Endodermal cell (in vitro differentiated cells): Measurements from ENCODE around the gene INPP4B. TPM values are rescaled to one million over a fixed set of nuclear protein-coding genes. Genes with fewer than 3 reads are reported as not detected.

ENCODE experiments used
- DNase-seq: peaks from one replicate; pipeline ENCODE4 v3.0.0-alpha.2; 2017
- H3K27ac ChIP-seq: 2 replicates; pipeline ENCODE4 v1.5.1; 2013; ENCODE audit warnings: mild to moderate bottlenecking, low read depth, low read length, moderate library complexity
- H3K27me3 ChIP-seq: 2 replicates; pipeline ENCODE4 v1.6.1; 2013; ENCODE audit warnings: mild to moderate bottlenecking, low read length, moderate library complexity; ENCODE audit not compliant: insufficient read depth, control insufficient read depth, poor library complexity, severe bottlenecking
- H3K36me3 ChIP-seq: 2 replicates; pipeline ENCODE4 v1.7.0; 2013; ENCODE audit warnings: mild to moderate bottlenecking, low read length, moderate library complexity; ENCODE audit not compliant: control insufficient read depth, insufficient read depth
- H3K4me1 ChIP-seq: one replicate; pipeline ENCODE4 v1.7.0; 2013; ENCODE audit warnings: low read length; ENCODE audit not compliant: control insufficient read depth, insufficient read depth
- H3K4me3 ChIP-seq: 2 replicates; pipeline ENCODE4 v1.5.1; 2013; ENCODE audit warnings: mild to moderate bottlenecking, low read length, moderate library complexity
- H3K9ac ChIP-seq: 2 replicates; pipeline ENCODE4 v1.6.1; 2013; ENCODE audit warnings: mild to moderate bottlenecking, low read length, moderate library complexity; ENCODE audit not compliant: poor library complexity, severe bottlenecking; ENCODE audit errors: extremely low read depth
- H3K9me3 ChIP-seq: 2 replicates; pipeline ENCODE4 v1.6.1; 2013; ENCODE audit warnings: mild to moderate bottlenecking, low read length, moderate library complexity; ENCODE audit not compliant: control insufficient read depth
- H3K27ac Mint-ChIP-seq: 2 replicates; pipeline ENCODE4 v1.8.0; 2020; ENCODE audit warnings: mixed read lengths
- H3K27me3 Mint-ChIP-seq: 2 replicates; pipeline ENCODE4 v1.8.0; 2021; ENCODE audit warnings: mild to moderate bottlenecking, mixed read lengths; ENCODE audit not compliant: insufficient read depth
- H3K36me3 Mint-ChIP-seq: 2 replicates; pipeline ENCODE4 v1.8.0; 2020; ENCODE audit warnings: low read depth, mixed read lengths
- H3K4me1 Mint-ChIP-seq: 2 replicates; pipeline ENCODE4 v1.8.0; 2020; ENCODE audit warnings: mixed read lengths
- H3K4me3 Mint-ChIP-seq: 2 replicates; pipeline ENCODE4 v1.8.0; 2020; ENCODE audit warnings: mild to moderate bottlenecking, moderate library complexity, mixed read lengths
- H3K9me3 Mint-ChIP-seq: 2 replicates; pipeline ENCODE4 v1.8.0; 2020; ENCODE audit warnings: mild to moderate bottlenecking, mixed read lengths
- CTCF ChIP-seq: fragments of 200-600 bp; sonication (generic); conservative IDR thresholded peaks from 2 replicates; pipeline ENCODE4 v1.5.0; 2021; ENCODE audit warnings: antibody characterized with exemption, mild to moderate bottlenecking
- WGBS, 2 experiments: methylation state at CpG; one replicate each; pipeline versions ENCODE4 v1.1.5 to v1.1.7; 2013; ENCODE audit warnings: missing lambda C conversion rate in 2 of 2, mixed read lengths in 1 of 2; ENCODE audit not compliant: insufficient coverage in 1 of 2, insufficient read length in 1 of 2; 5-methylcytosine and 5-hydroxymethylcytosine counted together
- total RNA-seq, 2 donors: library from RNA; stranded (reverse); fragmentation: NEBNext Ultra II Directional in 1 of 2; extraction: Animal tissue kit (Norgen Biotek cat#: 25700) in 1 of 2; gene quantifications; 2 replicates in 1 of 2; 3 replicates in 1 of 2; pipeline ENCODE4 v1.2.1, GENCODE V29; 2021

INPP4B gene
- total RNA-seq, 2 donors from 2014 or later, result 0.64 to 0.66 TPM

GRCh38 chr4:141977433-141977832 is 868.7 kb downstream of the INPP4B start:
- Histone ChIP-seq H3K27ac (no peak overlapping the region), H3K36me3 (no peaks in the 10 kb centered on the region), H3K4me3 (no peak overlapping the region), H3K9ac (no peak overlapping the region), H3K4me1 (no peaks in the 10 kb centered on the region), H3K27me3 (no peaks in the 10 kb centered on the region), H3K9me3 (peaks cover 12% of the 10 kb centered on the region)
- no peak overlapping the region for H3K27ac Mint-ChIP-seq
- TF ChIP-seq CTCF, result no peak
- H3K27me3 Mint-ChIP-seq, result no peaks in the 10 kb centered on the region
- peaks cover 22% of the 10 kb centered on the region for H3K9me3 Mint-ChIP-seq
- H3K36me3 Mint-ChIP-seq, result peaks cover 2% of the 10 kb centered on the region
- WGBS, 2 experiments, result 92 to 94% methylated on average over 2 to 3 of the region's 3 CpGs
- H3K4me1 Mint-ChIP-seq, result no peaks in the 10 kb centered on the region
- no peak for DNase-seq
- no peak overlapping the region for H3K4me3 Mint-ChIP-seq
